Measurements from ENCODE around the gene UBE2H. TPM values are rescaled to one million over a fixed set of nuclear protein-coding genes. Genes with fewer than 3 reads are reported as not detected.

UBE2H gene
- total RNA-seq, 1 experiment from 2014 or later: 75.1 TPM

GRCh38 chr7:129884495-129884894, 68.3 kb downstream of the UBE2H start:
- Histone ChIP-seq H2BK5ac (ENCODE audit: insufficient read length, low read length) (no peak overlapping the region), H3K14ac (ENCODE audit: insufficient read depth, low read length) (no peak overlapping the region), H4K5ac (ENCODE audit: insufficient read length, low read depth, low read length) (no peak overlapping the region), H3K79me1 (ENCODE audit: insufficient read depth, low read depth, low read length, poor library complexity, severe bottlenecking) (peaks cover 1% of the 10 kb centered on the region), H3K27me3 (ENCODE audit: insufficient read depth, low read length) (no peaks in the 10 kb centered on the region), H4K91ac (ENCODE audit: insufficient read length, low read depth, low read length) (no peak overlapping the region), H3K18ac (ENCODE audit: insufficient read length, low read depth, low read length) (no peak overlapping the region), H3K4me2 (ENCODE audit: insufficient read depth, insufficient read length, low read length) (no peak overlapping the region), H4K8ac (replicated peaks; ENCODE audit: insufficient read length, low read depth, low read length) (no peak overlapping the region), H2BK15ac (ENCODE audit: low read depth, low read length) (no peak overlapping the region), H3K23ac (ENCODE audit: insufficient read length, low read depth, low read length) (no peak overlapping the region), H3T11ph (ENCODE audit: low read length) (no peak overlapping the region), H3K79me2 (ENCODE audit: insufficient read depth, low read length) (no peaks in the 10 kb centered on the region; the same call in 1 of the 2 replicates), H3K9me3 (ENCODE audit: control insufficient read depth, low read depth, low read length) (no peaks in the 10 kb centered on the region), H3K9ac (ENCODE audit: extremely low read depth, insufficient read length, low read length) (no peak overlapping the region), H3K27ac (ENCODE audit: insufficient read length, low read depth, low read length) (no peak overlapping the region), H3K56ac (ENCODE audit: insufficient read length, low read depth, low read length) (no peak overlapping the region), H2AK5ac (ENCODE audit: insufficient read length, low read length) (no peak overlapping the region), H2BK20ac (ENCODE audit: low read depth, low read length, poor library complexity, severe bottlenecking) (no peak overlapping the region), H3K4ac (ENCODE audit: low read depth, low read length) (no peak overlapping the region), H3K23me2 (ENCODE audit: insufficient read length, low read depth, low read length, poor library complexity, severe bottlenecking) (no peaks in the 10 kb centered on the region), H2AFZ (ENCODE audit: low read length) (no peak overlapping the region), H2BK120ac (ENCODE audit: low read depth, low read length, poor library complexity, severe bottlenecking) (no peak overlapping the region), H3K4me1 (ENCODE audit: insufficient read depth, low read length) (peaks cover 7% of the 10 kb centered on the region; the same call in 1 of the 2 replicates), H4K20me1 (ENCODE audit: control insufficient read depth, insufficient read depth, insufficient read length) (no peaks in the 10 kb centered on the region), H2BK12ac (ENCODE audit: insufficient read length, low read depth, low read length) (no peak overlapping the region)
- TF ChIP-seq, protein P1, sequence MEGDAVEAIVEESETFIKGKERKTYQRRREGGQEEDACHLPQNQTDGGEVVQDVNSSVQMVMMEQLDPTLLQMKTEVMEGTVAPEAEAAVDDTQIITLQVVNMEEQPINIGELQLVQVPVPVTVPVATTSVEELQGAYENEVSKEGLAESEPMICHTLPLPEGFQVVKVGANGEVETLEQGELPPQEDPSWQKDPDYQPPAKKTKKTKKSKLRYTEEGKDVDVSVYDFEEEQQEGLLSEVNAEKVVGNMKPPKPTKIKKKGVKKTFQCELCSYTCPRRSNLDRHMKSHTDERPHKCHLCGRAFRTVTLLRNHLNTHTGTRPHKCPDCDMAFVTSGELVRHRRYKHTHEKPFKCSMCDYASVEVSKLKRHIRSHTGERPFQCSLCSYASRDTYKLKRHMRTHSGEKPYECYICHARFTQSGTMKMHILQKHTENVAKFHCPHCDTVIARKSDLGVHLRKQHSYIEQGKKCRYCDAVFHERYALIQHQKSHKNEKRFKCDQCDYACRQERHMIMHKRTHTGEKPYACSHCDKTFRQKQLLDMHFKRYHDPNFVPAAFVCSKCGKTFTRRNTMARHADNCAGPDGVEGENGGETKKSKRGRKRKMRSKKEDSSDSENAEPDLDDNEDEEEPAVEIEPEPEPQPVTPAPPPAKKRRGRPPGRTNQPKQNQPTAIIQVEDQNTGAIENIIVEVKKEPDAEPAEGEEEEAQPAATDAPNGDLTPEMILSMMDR (conservative IDR thresholded peaks at IDR 0.05): no peak
- Mint-ChIP-seq H3K27ac (no peak overlapping the region), H3K36me3 (ENCODE audit: insufficient read depth in 1 of 3, low read depth in 3 of 3) (peaks cover 2 to 9% (median 8%) of the 10 kb centered on the region in 3 experiments; a peak in 6 of 7 replicates), H3K27me3 (ENCODE audit: low read depth) (no peaks in the 10 kb centered on the region), H3K4me1 (peaks cover 31 to 33% of the 10 kb centered on the region in 2 experiments), H3K4me3 (no peak overlapping the region), H3K9me3 (no peaks in the 10 kb centered on the region)
- no CpG with 5 or more reads among the region's 5 CpGs for WGBS (ENCODE audit: extremely low coverage, insufficient read length, low lambda C conversion rate)
- no peak for DNase-seq
